Hepatocyte (in vitro differentiated cells): ENCODE results near the gene HNF4A.

Experiments used
- EZH2 ChIP-seq: fragments of 200-600 bp; sonication (generic); IDR thresholded peaks from 2 replicates; pipeline ENCODE4 v1.6.1; 2016; ENCODE audit warnings: antibody characterized with exemption, mild to moderate bottlenecking, borderline replicate concordance
- TF ChIP-seq, protein P1 (sequence below): fragments of 200-600 bp; sonication (generic); IDR thresholded peaks from 2 replicates; pipeline ENCODE4 v1.5.1; 2016; ENCODE audit warnings: antibody characterized with exemption, mild to moderate bottlenecking; ENCODE audit not compliant: poor library complexity

DNA sequence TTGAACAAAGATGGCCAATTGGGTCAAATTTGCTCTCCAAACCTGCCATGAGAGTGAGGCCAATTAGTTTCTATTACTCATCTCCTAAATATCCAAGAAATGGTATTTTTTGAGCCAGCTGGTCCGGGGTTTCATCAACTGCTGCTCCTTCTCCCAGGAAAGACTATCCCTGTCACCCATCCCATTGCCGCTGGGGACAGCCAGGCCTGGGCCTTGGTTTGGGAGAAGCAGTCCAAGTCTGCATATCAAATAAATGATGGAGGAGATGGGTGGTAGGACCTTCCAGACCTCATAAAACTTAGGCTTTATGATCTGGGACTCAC is 73.5 kb downstream of the HNF4A start:
- TF ChIP-seq, protein P1, sequence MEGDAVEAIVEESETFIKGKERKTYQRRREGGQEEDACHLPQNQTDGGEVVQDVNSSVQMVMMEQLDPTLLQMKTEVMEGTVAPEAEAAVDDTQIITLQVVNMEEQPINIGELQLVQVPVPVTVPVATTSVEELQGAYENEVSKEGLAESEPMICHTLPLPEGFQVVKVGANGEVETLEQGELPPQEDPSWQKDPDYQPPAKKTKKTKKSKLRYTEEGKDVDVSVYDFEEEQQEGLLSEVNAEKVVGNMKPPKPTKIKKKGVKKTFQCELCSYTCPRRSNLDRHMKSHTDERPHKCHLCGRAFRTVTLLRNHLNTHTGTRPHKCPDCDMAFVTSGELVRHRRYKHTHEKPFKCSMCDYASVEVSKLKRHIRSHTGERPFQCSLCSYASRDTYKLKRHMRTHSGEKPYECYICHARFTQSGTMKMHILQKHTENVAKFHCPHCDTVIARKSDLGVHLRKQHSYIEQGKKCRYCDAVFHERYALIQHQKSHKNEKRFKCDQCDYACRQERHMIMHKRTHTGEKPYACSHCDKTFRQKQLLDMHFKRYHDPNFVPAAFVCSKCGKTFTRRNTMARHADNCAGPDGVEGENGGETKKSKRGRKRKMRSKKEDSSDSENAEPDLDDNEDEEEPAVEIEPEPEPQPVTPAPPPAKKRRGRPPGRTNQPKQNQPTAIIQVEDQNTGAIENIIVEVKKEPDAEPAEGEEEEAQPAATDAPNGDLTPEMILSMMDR = no peak
- TF ChIP-seq EZH2 = no peak
